ENCODE data around the gene JARID2.

DNA sequence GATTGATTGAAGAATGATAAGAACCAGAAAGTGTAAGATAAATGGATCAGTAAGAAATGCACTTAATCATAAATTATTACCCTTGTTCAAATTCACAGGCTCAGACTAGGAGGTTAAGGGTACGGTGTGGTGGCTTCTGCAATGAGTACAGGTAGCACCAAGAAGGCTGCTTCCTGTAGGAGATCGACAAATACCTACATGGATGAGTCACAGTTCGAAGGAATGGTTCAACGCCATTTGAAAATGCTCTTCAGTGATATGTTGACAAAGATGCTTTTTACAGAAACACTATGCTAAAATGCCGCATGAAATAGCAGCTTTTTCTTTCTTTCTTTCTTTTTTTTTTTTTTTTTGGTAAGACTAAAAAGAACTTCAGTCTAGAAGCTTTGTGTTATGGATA, 300.7 kb downstream of the JARID2 start:
- TF ChIP-seq, protein P1, sequence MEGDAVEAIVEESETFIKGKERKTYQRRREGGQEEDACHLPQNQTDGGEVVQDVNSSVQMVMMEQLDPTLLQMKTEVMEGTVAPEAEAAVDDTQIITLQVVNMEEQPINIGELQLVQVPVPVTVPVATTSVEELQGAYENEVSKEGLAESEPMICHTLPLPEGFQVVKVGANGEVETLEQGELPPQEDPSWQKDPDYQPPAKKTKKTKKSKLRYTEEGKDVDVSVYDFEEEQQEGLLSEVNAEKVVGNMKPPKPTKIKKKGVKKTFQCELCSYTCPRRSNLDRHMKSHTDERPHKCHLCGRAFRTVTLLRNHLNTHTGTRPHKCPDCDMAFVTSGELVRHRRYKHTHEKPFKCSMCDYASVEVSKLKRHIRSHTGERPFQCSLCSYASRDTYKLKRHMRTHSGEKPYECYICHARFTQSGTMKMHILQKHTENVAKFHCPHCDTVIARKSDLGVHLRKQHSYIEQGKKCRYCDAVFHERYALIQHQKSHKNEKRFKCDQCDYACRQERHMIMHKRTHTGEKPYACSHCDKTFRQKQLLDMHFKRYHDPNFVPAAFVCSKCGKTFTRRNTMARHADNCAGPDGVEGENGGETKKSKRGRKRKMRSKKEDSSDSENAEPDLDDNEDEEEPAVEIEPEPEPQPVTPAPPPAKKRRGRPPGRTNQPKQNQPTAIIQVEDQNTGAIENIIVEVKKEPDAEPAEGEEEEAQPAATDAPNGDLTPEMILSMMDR (IDR thresholded peaks at IDR 0.05; ENCODE audit: low read length) = no peak
- TF ChIP-seq EZH2phosphoT487 (IDR thresholded peaks at IDR 0.05; ENCODE audit: low read length) = no peak
- no peak for TF ChIP-seq EZH2 (optimal IDR thresholded peaks at IDR 0.05; ENCODE audit: low read depth, low read length)
